HCT116 (cell line): Measurements from ENCODE around the gene VPS26B. TPM values are rescaled to one million over a fixed set of nuclear protein-coding genes. Genes with fewer than 3 reads are reported as not detected.

Experiments
- ATAC-seq: fragments of 200-7000 bp; cut with Tn5 transposase; 2 replicates; pipeline ENCODE4 v1.9.1; 2020; ENCODE audit warnings: mild to moderate bottlenecking, moderate library complexity
- BruUV-seq: library from RNA; stranded (reverse); fragments of 400-500 nt; replicated peaks from 2 replicates; lab custom pipeline; 2021; lab: Mats Ljungman, UMichigan
- CTCF ChIA-PET: fragments of 300-600 bp; sonication (Branson Sonifier 250); formaldehyde crosslinking; loops from one replicate; lab custom pipeline; 2021; ENCODE audit warnings: antibody characterized with exemption; lab: Charles Lee
- POLR2A ChIA-PET: fragments of 300-600, 350-600 bp; sonication (Branson Sonifier 250); formaldehyde crosslinking; loops from one replicate; lab custom pipeline; 2021; ENCODE audit warnings: antibody characterized with exemption; lab: Charles Lee
- RAD21 ChIA-PET, 2 experiments: fragments of 300-600 bp; sonication (Branson Sonifier 250); formaldehyde crosslinking; loops; one replicate each; lab custom pipeline; 2023; ENCODE audit warnings: low total read pairs in 2 of 2; ENCODE audit not compliant: uncharacterized antibody in 2 of 2, unreplicated experiment in 2 of 2, low non-redundant PET in 1 of 2; lab: Charles Lee
- DNase-seq: peaks from one replicate; pipeline ENCODE4 v3.0.0-alpha.2; 2010; ENCODE audit warnings: low read depth, low spot score
- H2AFZ ChIP-seq: fragments of 200-600 bp; shearing (Covaris generic), sonication (generic); 2 replicates; pipeline ENCODE4 v1.6.1; 2017; ENCODE audit warnings: low read depth, mixed run types, mixed read lengths, antibody characterized with exemption, low read length; ENCODE audit not compliant: poor library complexity, severe bottlenecking
- H3K27ac ChIP-seq: 2 replicates; pipeline ENCODE4 v1.5.1; 2012; ENCODE audit warnings: low read depth, low read length
- H3K27me3 ChIP-seq: fragments of 200-600 bp; sonication (generic); 2 replicates; pipeline ENCODE4 v1.6.1; 2016; ENCODE audit warnings: mixed run types, low read length, mixed read lengths; ENCODE audit not compliant: insufficient read depth
- H3K36me3 ChIP-seq, 2 experiments: fragments of 200-500 bp in 1 of 2; fragments of 200-600 bp in 1 of 2; sonication (Bioruptor generic) in 1 of 2; sonication (generic) in 1 of 2; 2 replicates each; pipeline versions ENCODE4 v1.5.1 to v1.6.1; 2014 to 2016; ENCODE audit warnings: low read length in 2 of 2, inconsistent platforms in 1 of 2, mixed read lengths in 1 of 2, mixed run types in 1 of 2; ENCODE audit not compliant: insufficient read depth in 2 of 2, control insufficient read depth in 1 of 2
- H3K4me1 ChIP-seq, 2 experiments: fragments of 200-600 bp in 1 of 2; sonication (generic) in 1 of 2; 2 replicates each; pipeline versions ENCODE4 v1.5.1 to v1.6.1; 2012 to 2017; ENCODE audit warnings: low read length in 2 of 2, inconsistent platforms in 1 of 2, mild to moderate bottlenecking in 1 of 2, mixed read lengths in 1 of 2, mixed run types in 1 of 2, moderate library complexity in 1 of 2; ENCODE audit not compliant: insufficient read depth in 2 of 2, control insufficient read depth in 1 of 2
- H3K4me2 ChIP-seq: fragments of 200-600 bp; sonication (generic); 2 replicates; pipeline ENCODE4 v1.6.1; 2017; ENCODE audit warnings: mixed run types, low read length, mixed read lengths
- H3K4me3 ChIP-seq, 2 experiments: fragments of 200-600 bp in 1 of 2; sonication (generic) in 1 of 2; replicated peaks in 1 of 2; 2 replicates each; pipeline ENCODE4 v1.5.1; 2011 to 2016; ENCODE audit warnings: low read length in 2 of 2, control low read depth in 1 of 2, low read depth in 1 of 2, mild to moderate bottlenecking in 1 of 2, mixed read lengths in 1 of 2, mixed run types in 1 of 2
- H3K79me2 ChIP-seq: fragments of 200-600 bp; sonication (generic); 2 replicates; pipeline ENCODE4 v1.6.1; 2017; ENCODE audit warnings: mild to moderate bottlenecking, mixed run types, low read length, moderate library complexity, mixed read lengths; ENCODE audit not compliant: insufficient read depth
- H3K9ac ChIP-seq: fragments of 200-600 bp; sonication (generic); 2 replicates; pipeline ENCODE4 v1.6.1; 2016; ENCODE audit warnings: low read length, mixed read lengths
- H3K9me2 ChIP-seq: fragments of 200-600 bp; sonication (generic), shearing (Covaris generic); 2 replicates; pipeline ENCODE4 v1.6.1; 2017; ENCODE audit warnings: mixed run types, mild to moderate bottlenecking, moderate library complexity; ENCODE audit not compliant: insufficient read depth
- H3K9me3 ChIP-seq, 2 experiments: fragments of 200-500 bp in 1 of 2; fragments of 200-600 bp in 1 of 2; sonication (Bioruptor generic) in 1 of 2; sonication (generic) in 1 of 2; 2 replicates each; pipeline ENCODE4 v1.6.1; 2014 to 2017; ENCODE audit warnings: low read length in 2 of 2, mixed read lengths in 2 of 2, inconsistent platforms in 1 of 2, low read depth in 1 of 2, mild to moderate bottlenecking in 1 of 2, mixed run types in 1 of 2, moderate library complexity in 1 of 2; ENCODE audit not compliant: control insufficient read depth in 1 of 2, insufficient read depth in 1 of 2
- H4K20me1 ChIP-seq: fragments of 200-600 bp; sonication (generic), shearing (Covaris generic); 2 replicates; pipeline ENCODE4 v1.6.1; 2017; ENCODE audit warnings: mixed run types, mild to moderate bottlenecking, moderate library complexity; ENCODE audit not compliant: insufficient read depth
- CEBPB ChIP-seq: IDR thresholded peaks from 2 replicates; pipeline ENCODE4 v1.6.1; 2012; ENCODE audit warnings: low read depth
- EZH2 ChIP-seq: fragments of 200-600 bp; sonication (generic); IDR thresholded peaks from 2 replicates; pipeline ENCODE4 v1.6.1; 2017; ENCODE audit warnings: antibody characterized with exemption, mixed run types
- JUND ChIP-seq: IDR thresholded peaks from 2 replicates; pipeline ENCODE4 v1.6.1; 2012
- POLR2A ChIP-seq: IDR thresholded peaks from 2 replicates; pipeline ENCODE4 v1.7.0; 2011; ENCODE audit warnings: borderline replicate concordance; ENCODE audit not compliant: insufficient read depth, insufficient read length; ENCODE audit errors: extremely low read depth
- POLR2AphosphoS5 ChIP-seq: IDR thresholded peaks from 2 replicates; pipeline ENCODE4 v1.6.1; 2011; ENCODE audit warnings: mild to moderate bottlenecking, low read depth, low read length, moderate library complexity
- RAD21 ChIP-seq: IDR thresholded peaks from 2 replicates; pipeline ENCODE4 v1.6.1; 2012; ENCODE audit warnings: low read depth, mild to moderate bottlenecking
- ZFX ChIP-seq: fragments of 450-650 bp; IDR thresholded peaks from 2 replicates; pipeline ENCODE4 v1.6.1; 2017
- ZNF274 ChIP-seq: fragments of 200-500 bp; sonication (Bioruptor generic); IDR thresholded peaks from 2 replicates; pipeline ENCODE4 v1.6.1; 2014; ENCODE audit warnings: mild to moderate bottlenecking, low read depth, low read length, inconsistent platforms
- intact Hi-C: fragments of 100-400 bp; cut with micrococcal nuclease; formaldehyde crosslinking; loops from 2 replicates; pipeline ENCODE4 v1.10.0; 2022
- total RNA-seq: library from RNA; stranded (reverse); gene quantifications from one replicate; pipeline ENCODE4 v1.2.1, GENCODE V29; 2021; ENCODE audit not compliant: unreplicated experiment
- TF ChIP-seq, protein P1 (sequence below): IDR thresholded peaks from 2 replicates; pipeline ENCODE4 v1.6.1; 2011; ENCODE audit warnings: mild to moderate bottlenecking, low read length, moderate library complexity; ENCODE audit not compliant: insufficient replicate concordance; ENCODE audit errors: extremely low read depth
- TF ChIP-seq, protein P2 (sequence below): IDR thresholded peaks from 2 replicates; pipeline ENCODE4 v1.6.1; 2012

The VPS26B gene
- total RNA-seq, 1 experiment from 2014 or later: 26.6 TPM

DNA sequence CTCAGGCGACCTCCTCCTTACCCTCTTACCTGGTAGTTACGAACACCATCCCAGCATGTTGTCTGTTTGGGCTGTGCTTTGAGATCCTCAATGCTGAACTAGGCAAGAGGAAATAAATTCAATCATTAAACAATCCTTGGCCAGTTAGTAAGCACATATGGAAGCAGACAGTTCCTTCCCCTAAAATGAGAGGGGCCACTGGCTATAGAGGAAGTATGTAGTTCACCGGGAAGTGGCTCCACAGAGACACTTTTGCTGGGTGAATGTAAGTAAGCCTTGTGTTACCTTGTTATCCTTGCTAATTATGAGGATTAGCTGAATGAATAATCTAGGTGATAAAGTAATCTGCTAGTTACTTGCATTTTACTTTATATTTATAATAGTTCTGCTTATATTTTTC is 25.8 kb downstream of the VPS26B start:
- no peaks in the 10 kb centered on the region for H4K20me1 ChIP-seq
- POLR2A ChIA-PET: no interaction called here
- no peak for DNase-seq
- no peaks in the 10 kb centered on the region for H3K27me3 ChIP-seq
- no peak for ATAC-seq
- intact Hi-C loops: loop anchor here (10.0 kb wide), 2 partner anchors 325 kb away; no protein-coding TSS in a partner anchor
- no peak overlapping the region for H3K27ac ChIP-seq
- peaks cover 18% of the 10 kb centered on the region for H3K79me2 ChIP-seq
- TF ChIP-seq EZH2: no peak
- no peak for TF ChIP-seq ZFX
- TF ChIP-seq, protein P1, sequence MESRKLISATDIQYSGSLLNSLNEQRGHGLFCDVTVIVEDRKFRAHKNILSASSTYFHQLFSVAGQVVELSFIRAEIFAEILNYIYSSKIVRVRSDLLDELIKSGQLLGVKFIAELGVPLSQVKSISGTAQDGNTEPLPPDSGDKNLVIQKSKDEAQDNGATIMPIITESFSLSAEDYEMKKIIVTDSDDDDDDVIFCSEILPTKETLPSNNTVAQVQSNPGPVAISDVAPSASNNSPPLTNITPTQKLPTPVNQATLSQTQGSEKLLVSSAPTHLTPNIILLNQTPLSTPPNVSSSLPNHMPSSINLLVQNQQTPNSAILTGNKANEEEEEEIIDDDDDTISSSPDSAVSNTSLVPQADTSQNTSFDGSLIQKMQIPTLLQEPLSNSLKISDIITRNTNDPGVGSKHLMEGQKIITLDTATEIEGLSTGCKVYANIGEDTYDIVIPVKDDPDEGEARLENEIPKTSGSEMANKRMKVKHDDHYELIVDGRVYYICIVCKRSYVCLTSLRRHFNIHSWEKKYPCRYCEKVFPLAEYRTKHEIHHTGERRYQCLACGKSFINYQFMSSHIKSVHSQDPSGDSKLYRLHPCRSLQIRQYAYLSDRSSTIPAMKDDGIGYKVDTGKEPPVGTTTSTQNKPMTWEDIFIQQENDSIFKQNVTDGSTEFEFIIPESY: no peak
- no peak for TF ChIP-seq RAD21
- TF ChIP-seq JUND: no peak
- no peak for TF ChIP-seq ZNF274
- TF ChIP-seq CEBPB: no peak
- no peak for TF ChIP-seq POLR2AphosphoS5
- no peak for TF ChIP-seq POLR2A
- TF ChIP-seq, protein P2, sequence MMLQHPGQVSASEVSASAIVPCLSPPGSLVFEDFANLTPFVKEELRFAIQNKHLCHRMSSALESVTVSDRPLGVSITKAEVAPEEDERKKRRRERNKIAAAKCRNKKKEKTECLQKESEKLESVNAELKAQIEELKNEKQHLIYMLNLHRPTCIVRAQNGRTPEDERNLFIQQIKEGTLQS: no peak
- CTCF ChIA-PET: no interaction called here
- H3K9ac ChIP-seq: no peak overlapping the region
- RAD21 ChIA-PET: no interaction called here
- peaks cover 2 to 9% of the 10 kb centered on the region in 2 experiments; a peak in 2 of 4 replicates for H3K4me1 ChIP-seq
- no peak overlapping the region for H3K4me2 ChIP-seq
- no peaks in the 10 kb centered on the region for H3K9me2 ChIP-seq
- no peak overlapping the region for H3K4me3 ChIP-seq
- no peaks in the 10 kb centered on the region for H3K9me3 ChIP-seq
- H3K36me3 ChIP-seq: peaks cover 10 to 11% of the 10 kb centered on the region in 2 experiments; a peak in 3 of 4 replicates
- no peak overlapping the region for H2AFZ ChIP-seq
- BruUV-seq: no TSS peak
